SH-SY5Y (cell line): ENCODE results near the gene HSF4.

Experiments used
- GATA2 ChIP-seq: IDR thresholded peaks from 2 replicates; pipeline ENCODE4 v1.6.1; 2011; ENCODE audit warnings: mild to moderate bottlenecking, low read depth, low read length
- GATA3 ChIP-seq: IDR thresholded peaks from 2 replicates; pipeline ENCODE4 v1.6.1; 2011; ENCODE audit warnings: low read depth, mild to moderate bottlenecking, low read length, moderate library complexity

GRCh38 chr16:67213197-67214019 lies 48.9 kb downstream of the HSF4 start:
- TF ChIP-seq GATA2, result no peak
- no peak for TF ChIP-seq GATA3
